ENCODE measurements around the gene BTBD2. TPM values are rescaled to one million over a fixed set of nuclear protein-coding genes. Genes with fewer than 3 reads are reported as not detected.

Gene BTBD2
- total RNA-seq, 1 donor from 2014 or later: 48.8 TPM

- H3K4me3 ChIP-seq: no peak overlapping the region
- Mint-ChIP-seq H3K4me3 (no peak overlapping the region), H3K27ac (no peak overlapping the region), H3K36me3 (peaks cover 23% of the 10 kb centered on the region), H3K27me3 (ENCODE audit: insufficient read depth, low read depth) (peaks cover 7% of the 10 kb centered on the region), H3K4me1 (peaks cover 10% of the 10 kb centered on the region), H3K9me3 (no peaks in the 10 kb centered on the region)
- no peaks in the 10 kb centered on the region for H3K36me3 ChIP-seq
- no peaks in the 10 kb centered on the region for H3F3A ChIP-seq (ENCODE audit: low read depth)
- no peak overlapping the region for H2AFZ ChIP-seq (replicated peaks)
- H3K9me3 ChIP-seq (ENCODE audit: low read depth): no peaks in the 10 kb centered on the region
- TF ChIP-seq EZH2 (IDR thresholded peaks at IDR 0.05): no peak
- no peak for TF ChIP-seq EZH2phosphoT487 (IDR thresholded peaks at IDR 0.05)
- no peak for TF ChIP-seq CTCF (IDR thresholded peaks at IDR 0.05)
- no peak overlapping the region for H3K9ac ChIP-seq
- H4K20me1 ChIP-seq (ENCODE audit: low read depth): peaks cover 90% of the 10 kb centered on the region
- peaks cover 100% of the 10 kb centered on the region for H3K79me2 ChIP-seq (ENCODE audit: low read depth)
- no peak for DNase-seq (ENCODE audit: low spot score)
- no peak overlapping the region for H3K4me2 ChIP-seq
- H3K27me3 ChIP-seq: no peaks in the 10 kb centered on the region
- H3K4me1 ChIP-seq: peaks cover 12% of the 10 kb centered on the region
- no peak overlapping the region for H3K27ac ChIP-seq
These were observed 62.5 kb downstream of the BTBD2 start for GRCh38 chr19:1953037-1953436.

DNA sequence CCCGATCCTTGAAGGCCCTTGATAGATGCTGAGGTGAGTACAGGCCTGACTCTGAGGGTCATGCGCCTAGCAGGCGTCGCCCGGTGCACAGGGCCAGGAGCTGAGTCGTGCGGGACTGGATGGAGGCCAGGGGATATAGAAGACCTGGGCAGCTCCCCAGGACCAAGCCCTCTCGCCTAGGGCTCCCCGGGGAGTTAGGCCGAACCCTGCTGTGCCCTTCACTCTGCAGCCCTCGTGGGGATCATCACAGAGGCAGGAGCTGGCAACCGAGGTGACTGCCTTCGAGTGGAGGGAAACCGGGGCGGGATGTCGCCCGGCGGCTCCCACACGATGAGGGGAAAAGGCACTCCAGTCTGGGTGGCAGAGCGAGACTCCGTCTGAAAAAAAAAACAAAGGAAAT lies 62.9 kb downstream of the BTBD2 start:
- peaks cover 10% of the 10 kb centered on the region for H3K4me1 Mint-ChIP-seq
- H3K79me2 ChIP-seq (ENCODE audit: low read depth): peaks cover 100% of the 10 kb centered on the region
- peaks cover 90% of the 10 kb centered on the region for H4K20me1 ChIP-seq (ENCODE audit: low read depth)
- no peaks in the 10 kb centered on the region for H3K9me3 Mint-ChIP-seq
- H3K4me3 Mint-ChIP-seq: no peak overlapping the region
- H3K4me3 ChIP-seq: no peak overlapping the region
- no peak for TF ChIP-seq EZH2phosphoT487 (IDR thresholded peaks at IDR 0.05)
- TF ChIP-seq CTCF (IDR thresholded peaks at IDR 0.05): no peak
- no peak for TF ChIP-seq EZH2 (IDR thresholded peaks at IDR 0.05)
- H3K27ac Mint-ChIP-seq: no peak overlapping the region
- H3K9me3 ChIP-seq (ENCODE audit: low read depth): no peaks in the 10 kb centered on the region
- H3K27me3 Mint-ChIP-seq (ENCODE audit: insufficient read depth, low read depth): peaks cover 7% of the 10 kb centered on the region
- no peaks in the 10 kb centered on the region for H3K36me3 ChIP-seq
- H3K9ac ChIP-seq: no peak overlapping the region
- no peak overlapping the region for H3K4me2 ChIP-seq
- peaks cover 12% of the 10 kb centered on the region for H3K4me1 ChIP-seq
- no peak overlapping the region for H3K27ac ChIP-seq
- no peak overlapping the region for H2AFZ ChIP-seq (replicated peaks)
- no peaks in the 10 kb centered on the region for H3F3A ChIP-seq (ENCODE audit: low read depth)
- peaks cover 23% of the 10 kb centered on the region for H3K36me3 Mint-ChIP-seq
- DNase-seq (ENCODE audit: low spot score): no peak
- H3K27me3 ChIP-seq: no peaks in the 10 kb centered on the region

- Histone ChIP-seq H3K9me3 (ENCODE audit: low read depth) (no peaks in the 10 kb centered on the region), H3K36me3 (no peaks in the 10 kb centered on the region), H3K79me2 (ENCODE audit: low read depth) (peaks cover 100% of the 10 kb centered on the region), H2AFZ (replicated peaks) (no peak overlapping the region), H3K4me2 (no peak overlapping the region), H3K27me3 (no peaks in the 10 kb centered on the region), H4K20me1 (ENCODE audit: low read depth) (peaks cover 90% of the 10 kb centered on the region), H3K4me3 (no peak overlapping the region), H3K4me1 (no peaks in the 10 kb centered on the region), H3K27ac (no peak overlapping the region), H3F3A (ENCODE audit: low read depth) (peaks cover 6% of the 10 kb centered on the region), H3K9ac (no peak overlapping the region)
- Mint-ChIP-seq H3K27me3 (ENCODE audit: insufficient read depth, low read depth) (peaks cover 7% of the 10 kb centered on the region), H3K4me3 (no peak overlapping the region), H3K4me1 (peaks cover 6% of the 10 kb centered on the region), H3K9me3 (no peaks in the 10 kb centered on the region), H3K36me3 (peaks cover 26% of the 10 kb centered on the region), H3K27ac (no peak overlapping the region)
- DNase-seq (ENCODE audit: low spot score): no peak
- no peak for TF ChIP-seq CTCF (IDR thresholded peaks at IDR 0.05)
- no peak for TF ChIP-seq EZH2 (IDR thresholded peaks at IDR 0.05)
- no peak for TF ChIP-seq EZH2phosphoT487 (IDR thresholded peaks at IDR 0.05)
These were observed 64.9 kb downstream of the BTBD2 start for GRCh38 chr19:1950640-1951039.
